ENCODE results near the gene EGLN1.

EGLN1 gene

GRCh38 chr1:231420959-231421545, 1.0 kb downstream of the EGLN1 start:
- no peak for DNase-seq

- no peak for DNase-seq
Measured at GRCh38 chr1:231420299-231420958, 1.7 kb downstream of the EGLN1 start.

GRCh38 chr1:231419738-231420298, 2.3 kb downstream of the EGLN1 start:
- DNase-seq = no peak

- no peak for DNase-seq
Measured at GRCh38 chr1:231419147-231419546, 2.9 kb downstream of the EGLN1 start.

GRCh38 chr1:231418741-231419107, 3.4 kb downstream of the EGLN1 start:
- DNase-seq = no peak

GRCh38 chr1:231418101-231418740, 3.9 kb downstream of the EGLN1 start:
- no peak for DNase-seq

GRCh38 chr1:231417513-231417912, 4.6 kb downstream of the EGLN1 start:
- no peak for DNase-seq

GRCh38 chr1:231416901-231417300, 5.2 kb downstream of the EGLN1 start:
- no peak for DNase-seq

- no peak for DNase-seq
Measured at GRCh38 chr1:231415018-231415583, 7.0 kb downstream of the EGLN1 start.

- no peak for DNase-seq
Measured at GRCh38 chr1:231414260-231415016, 7.6 kb downstream of the EGLN1 start.

GRCh38 chr1:231413749-231414082, 8.4 kb downstream of the EGLN1 start:
- DNase-seq = no peak

GRCh38 chr1:231411036-231411531, 11.0 kb downstream of the EGLN1 start:
- DNase-seq = no peak

GRCh38 chr1:231410036-231410612, 12.0 kb downstream of the EGLN1 start:
- DNase-seq = no peak

- DNase-seq = no peak
Measured at GRCh38 chr1:231408528-231409094, 13.5 kb downstream of the EGLN1 start.

- DNase-seq = no peak
Measured at GRCh38 chr1:231407547-231408396, 14.3 kb downstream of the EGLN1 start.

- DNase-seq = no peak
Measured at GRCh38 chr1:231407049-231407448, 15.0 kb downstream of the EGLN1 start.

GRCh38 chr1:231404318-231404717, 17.8 kb downstream of the EGLN1 start:
- no peak for DNase-seq

- DNase-seq = no peak
Measured at GRCh38 chr1:231401478-231401877, 20.6 kb downstream of the EGLN1 start.

GRCh38 chr1:231397886-231398671, 24.0 kb downstream of the EGLN1 start:
- no peak for DNase-seq

- DNase-seq = no peak
Measured at GRCh38 chr1:231396643-231397042, 25.4 kb downstream of the EGLN1 start.
